ENCODE data around the gene PCBP3.

DNA sequence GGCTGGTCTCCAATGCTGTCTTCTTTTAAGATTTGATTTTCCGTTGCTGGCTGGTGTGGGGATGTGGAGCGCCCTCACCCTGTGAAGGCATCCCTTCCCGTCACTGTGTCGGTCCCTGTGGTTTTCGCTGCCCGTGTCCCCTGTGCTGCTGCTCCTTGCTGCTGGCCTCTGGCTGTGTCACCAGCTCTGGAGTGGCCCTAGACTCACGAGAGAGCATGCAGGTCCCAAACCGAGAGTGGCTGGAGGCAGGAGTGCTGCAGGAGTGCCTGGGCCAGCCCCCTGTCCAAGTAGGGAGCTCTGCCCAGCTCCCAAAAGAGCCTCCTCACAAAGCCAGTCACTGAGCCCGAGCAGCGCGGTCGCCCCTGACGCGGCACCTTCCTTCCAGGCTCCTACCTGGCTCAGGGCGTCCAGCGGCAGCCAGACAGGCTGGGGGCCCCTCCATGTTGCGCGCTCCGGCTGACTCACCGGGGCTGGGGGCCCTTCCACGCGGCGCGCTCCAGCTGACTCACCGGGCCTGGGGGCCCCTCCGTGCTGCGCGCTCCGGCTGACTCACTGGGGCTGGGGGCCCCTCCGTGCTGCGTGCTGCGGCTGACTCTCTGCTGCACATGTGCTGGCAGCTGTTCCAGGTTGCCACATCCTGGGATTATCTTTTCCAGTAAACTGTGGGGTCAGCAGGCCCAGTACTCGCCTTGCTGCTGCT, 231.3 kb downstream of the PCBP3 start:
- TF ChIP-seq CTCF (IDR thresholded peaks at IDR 0.05): no peak
- no peak for TF ChIP-seq POLR2A (IDR thresholded peaks at IDR 0.05)

Data from right lobe of liver (tissue), 4 donors.